NT2/D1 (cell line): ENCODE measurements around the gene FCER2.
A peak's percentile ranks its signal among the peaks of the same experiment; 100 is the strongest.

Experiments used
- DNase-seq: peaks from one replicate; pipeline ENCODE4 v3.0.0-alpha.2; 2011; ENCODE audit warnings: low read depth, low spot score
- H3K27me3 ChIP-seq: 2 replicates; pipeline ENCODE4 v1.6.0; 2011; ENCODE audit warnings: mild to moderate bottlenecking; ENCODE audit not compliant: insufficient read length, insufficient read depth
- H3K36me3 ChIP-seq: 2 replicates; pipeline ENCODE4 v1.6.1; 2011; ENCODE audit warnings: mild to moderate bottlenecking, low read length, mixed read lengths; ENCODE audit not compliant: insufficient read depth, insufficient read length
- H3K4me1 ChIP-seq: 2 replicates; pipeline ENCODE4 v1.5.1; 2011; ENCODE audit not compliant: insufficient read depth, insufficient read length
- H3K4me3 ChIP-seq: 2 replicates; pipeline ENCODE4 v1.5.1; 2011; ENCODE audit warnings: low read depth; ENCODE audit not compliant: insufficient read length
- H3K9ac ChIP-seq: 2 replicates; pipeline ENCODE4 v1.6.0; 2011; ENCODE audit warnings: low read depth; ENCODE audit not compliant: insufficient read length
- H3K9me3 ChIP-seq: 2 replicates; pipeline ENCODE4 v1.5.1; 2011; ENCODE audit warnings: mild to moderate bottlenecking, low read length; ENCODE audit not compliant: insufficient read depth
- SUZ12 ChIP-seq: IDR thresholded peaks from 2 replicates; pipeline ENCODE4 v1.6.1; 2011; ENCODE audit not compliant: insufficient read length, insufficient read depth; ENCODE audit errors: extremely low read depth
- YY1 ChIP-seq: IDR thresholded peaks from 2 replicates; pipeline ENCODE4 v1.6.1; 2011; ENCODE audit not compliant: insufficient read length, insufficient read depth
- ZNF274 ChIP-seq: IDR thresholded peaks from 2 replicates; pipeline ENCODE4 v1.6.1; 2011; ENCODE audit warnings: mild to moderate bottlenecking, low read depth, low read length

Gene FCER2

GRCh38 chr19:7722231-7722651 lies 20.3 kb upstream of the FCER2 start:
- Histone ChIP-seq H3K4me1 (no peaks in the 10 kb centered on the region), H3K9me3 (no peaks in the 10 kb centered on the region; the same call in 1 of the 2 replicates), H3K27me3 (peaks cover under 1% of the 10 kb centered on the region), H3K4me3 (no peak overlapping the region), H3K9ac (no peak overlapping the region), H3K36me3 (no peaks in the 10 kb centered on the region)
- no peak for DNase-seq
- TF ChIP-seq ZNF274 (no peak), YY1 (no peak), SUZ12 (no peak)

- TF ChIP-seq YY1 (no peak), ZNF274 (no peak), SUZ12 (no peak)
- H3K9me3 ChIP-seq = no peaks in the 10 kb centered on the region; the same call in 1 of the 2 replicates
- no peak overlapping the region for H3K4me3 ChIP-seq
- no peak overlapping the region for H3K9ac ChIP-seq
- DNase-seq = no peak
- no peaks in the 10 kb centered on the region for H3K4me1 ChIP-seq
- H3K27me3 ChIP-seq = no peaks in the 10 kb centered on the region
- H3K36me3 ChIP-seq = no peaks in the 10 kb centered on the region
These were observed 18.4 kb upstream of the FCER2 start for GRCh38 chr19:7720351-7720750.

GRCh38 chr19:7718668-7719067 lies 16.7 kb upstream of the FCER2 start:
- TF ChIP-seq YY1 (no peak), SUZ12 (no peak), ZNF274 (no peak)
- DNase-seq = no peak
- H3K36me3 ChIP-seq = no peaks in the 10 kb centered on the region
- no peaks in the 10 kb centered on the region for H3K9me3 ChIP-seq
- no peak overlapping the region for H3K9ac ChIP-seq
- H3K27me3 ChIP-seq = no peaks in the 10 kb centered on the region
- no peaks in the 10 kb centered on the region for H3K4me1 ChIP-seq
- H3K4me3 ChIP-seq = no peak overlapping the region

GRCh38 chr19:7716762-7717161 lies 14.8 kb upstream of the FCER2 start:
- no peak for DNase-seq
- no peak overlapping the region for H3K4me3 ChIP-seq
- no peak overlapping the region for H3K9ac ChIP-seq
- TF ChIP-seq YY1 (no peak), SUZ12 (no peak), ZNF274 (no peak)
- no peaks in the 10 kb centered on the region for H3K4me1 ChIP-seq
- H3K36me3 ChIP-seq = no peaks in the 10 kb centered on the region
- no peaks in the 10 kb centered on the region for H3K27me3 ChIP-seq
- no peaks in the 10 kb centered on the region for H3K9me3 ChIP-seq

- H3K9me3 ChIP-seq = no peaks in the 10 kb centered on the region
- no peaks in the 10 kb centered on the region for H3K4me1 ChIP-seq
- no peak overlapping the region for H3K9ac ChIP-seq
- no peaks in the 10 kb centered on the region for H3K27me3 ChIP-seq
- no peaks in the 10 kb centered on the region for H3K36me3 ChIP-seq
- no peak for DNase-seq
- TF ChIP-seq ZNF274 (no peak), SUZ12 (no peak), YY1 (no peak)
- no peak overlapping the region for H3K4me3 ChIP-seq
These were observed 13.7 kb upstream of the FCER2 start for GRCh38 chr19:7715671-7716070.

GRCh38 chr19:7710616-7711015 lies 8.7 kb upstream of the FCER2 start:
- Histone ChIP-seq H3K9ac (no peak overlapping the region), H3K9me3 (no peaks in the 10 kb centered on the region), H3K27me3 (no peaks in the 10 kb centered on the region), H3K4me3 (no peak overlapping the region), H3K4me1 (no peaks in the 10 kb centered on the region), H3K36me3 (no peaks in the 10 kb centered on the region)
- DNase-seq = no peak
- TF ChIP-seq SUZ12 (no peak), YY1 (no peak), ZNF274 (no peak)

GRCh38 chr19:7709932-7710460 lies 8.1 kb upstream of the FCER2 start:
- no peaks in the 10 kb centered on the region for H3K36me3 ChIP-seq
- no peaks in the 10 kb centered on the region for H3K4me1 ChIP-seq
- H3K4me3 ChIP-seq = no peak overlapping the region
- no peak for TF ChIP-seq YY1
- no peak for TF ChIP-seq ZNF274
- H3K27me3 ChIP-seq = no peaks in the 10 kb centered on the region
- H3K9me3 ChIP-seq = no peaks in the 10 kb centered on the region
- H3K9ac ChIP-seq = no peak overlapping the region
- no peak for DNase-seq

GRCh38 chr19:7706955-7707456 lies 5.1 kb upstream of the FCER2 start:
- Histone ChIP-seq H3K9ac (peak overlapping the region; percentile 42), H3K9me3 (no peaks in the 10 kb centered on the region), H3K4me1 (peaks cover 4% of the 10 kb centered on the region), H3K27me3 (no peaks in the 10 kb centered on the region), H3K36me3 (no peaks in the 10 kb centered on the region), H3K4me3 (no peak overlapping the region)
- TF ChIP-seq YY1 = no peak
- no peak for DNase-seq
